HG02852 (cell line): ENCODE measurements around the gene NRG3.

Experiments
- ATAC-seq: cut with Tn5 transposase; IDR thresholded peaks from one replicate; pipeline ENCODE4 v1.9.1; 2021; ENCODE audit warnings: mild to moderate bottlenecking, moderate library complexity; ENCODE audit not compliant: unreplicated experiment

NRG3 gene

DNA sequence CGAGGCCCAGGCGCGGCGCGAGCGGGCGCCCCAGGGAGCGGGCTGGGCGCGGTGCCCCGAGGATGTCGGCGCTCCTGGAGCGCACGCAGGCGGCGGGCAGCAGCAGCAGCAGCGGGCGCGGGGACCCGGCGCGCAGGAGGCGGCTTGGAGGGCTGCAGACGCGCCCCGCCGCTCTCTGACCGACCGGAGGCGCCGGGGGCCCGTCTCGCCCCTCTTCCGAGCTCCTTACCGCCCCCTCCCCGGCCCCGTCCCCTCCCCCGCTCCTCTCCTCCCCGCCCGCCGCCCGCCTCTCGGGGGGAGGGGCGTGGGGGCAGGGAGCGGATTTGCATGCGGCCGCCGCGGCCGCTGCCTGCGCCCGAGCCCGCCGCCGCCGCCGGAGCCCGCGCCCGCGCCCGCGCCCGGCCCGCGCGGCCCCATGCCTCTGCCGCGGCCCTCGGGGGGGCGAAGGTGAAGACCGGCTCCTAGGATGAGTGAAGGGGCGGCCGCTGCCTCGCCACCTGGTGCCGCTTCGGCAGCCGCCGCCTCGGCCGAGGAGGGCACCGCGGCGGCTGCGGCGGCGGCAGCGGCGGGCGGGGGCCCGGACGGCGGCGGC lies at the start of gene NRG3:
TSS of gene NRG3 (plus strand) at position 320 of the 592 bp plus-strand sequence.
- no peak for ATAC-seq

DNA sequence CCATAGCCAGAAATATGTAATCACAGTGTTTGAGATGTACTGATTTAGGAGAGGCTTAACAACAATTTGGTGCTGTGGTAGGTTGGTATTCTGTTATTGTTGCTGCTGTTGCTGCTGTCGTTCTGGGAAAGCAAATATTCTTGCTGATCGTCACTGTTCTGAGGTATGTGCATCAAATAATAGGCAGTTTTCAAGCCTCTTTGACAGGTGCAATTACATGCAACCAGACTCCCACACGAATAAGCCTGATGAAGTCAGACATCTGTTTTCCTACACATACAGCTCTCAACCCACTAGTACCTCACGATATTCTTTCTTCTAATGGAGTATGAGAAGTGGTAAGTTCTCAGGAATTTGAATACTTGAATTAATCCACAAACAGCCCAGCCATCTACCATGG lies 46.7 kb upstream of the NRG3 start:
- no peak for ATAC-seq

DNA sequence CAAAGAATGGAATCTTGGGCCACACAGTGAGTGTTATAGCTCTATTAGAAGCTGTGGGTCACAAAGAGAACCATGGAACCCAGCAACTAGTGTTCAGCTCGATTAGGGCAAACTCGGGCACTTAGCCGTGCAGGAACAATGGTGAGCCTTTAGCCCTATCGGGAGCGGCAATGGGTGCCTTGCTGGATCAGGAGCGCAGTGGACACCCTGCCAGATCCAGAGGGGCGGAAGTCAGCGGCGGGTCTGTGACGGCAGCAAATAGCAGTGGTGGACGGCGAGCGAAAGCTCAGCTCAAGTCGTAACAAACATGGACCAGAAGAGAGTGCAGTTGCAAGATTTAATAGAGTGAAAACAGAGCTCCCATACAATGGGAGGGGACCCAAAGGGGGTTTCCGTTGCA lies 43.9 kb upstream of the NRG3 start:
- no peak for ATAC-seq

DNA sequence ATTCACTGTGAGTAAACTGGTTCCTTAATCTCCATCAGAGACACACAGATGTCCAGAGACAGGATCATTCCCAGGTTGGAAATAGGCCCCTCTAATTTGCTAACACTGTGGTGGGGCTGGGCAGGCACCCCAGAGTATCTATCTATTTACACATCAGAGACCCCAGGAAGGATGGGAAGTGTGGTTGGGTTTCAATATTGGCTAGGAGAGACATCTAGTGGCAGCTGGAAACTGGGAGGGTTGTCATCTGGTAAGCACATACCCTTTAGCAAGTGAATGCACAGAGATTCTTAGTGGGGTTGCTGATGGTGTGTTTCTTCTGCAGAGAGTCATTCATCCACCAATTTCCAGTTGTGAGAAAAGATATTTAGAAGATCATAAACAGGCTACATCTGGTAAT lies 36.0 kb upstream of the NRG3 start:
- ATAC-seq, result no peak

DNA sequence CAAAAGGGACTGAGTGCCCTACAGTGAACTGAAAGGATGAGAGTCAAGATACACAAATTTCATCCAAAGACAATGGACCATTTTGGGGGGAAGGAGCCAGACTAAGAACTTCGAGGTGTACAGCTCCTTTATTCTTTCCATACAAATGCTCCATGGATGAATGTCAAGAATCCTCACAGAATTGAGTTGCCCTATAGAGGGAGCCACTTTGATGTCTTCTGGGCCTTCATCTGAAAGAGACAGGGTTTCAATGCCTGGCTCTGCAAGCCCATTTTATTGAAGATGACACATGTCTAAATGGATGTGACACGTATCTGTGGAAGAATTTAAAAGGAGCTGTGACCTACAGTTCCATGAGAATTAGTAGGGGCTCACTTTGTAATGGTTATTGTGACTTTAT lies 32.0 kb upstream of the NRG3 start:
- ATAC-seq, result no peak

DNA sequence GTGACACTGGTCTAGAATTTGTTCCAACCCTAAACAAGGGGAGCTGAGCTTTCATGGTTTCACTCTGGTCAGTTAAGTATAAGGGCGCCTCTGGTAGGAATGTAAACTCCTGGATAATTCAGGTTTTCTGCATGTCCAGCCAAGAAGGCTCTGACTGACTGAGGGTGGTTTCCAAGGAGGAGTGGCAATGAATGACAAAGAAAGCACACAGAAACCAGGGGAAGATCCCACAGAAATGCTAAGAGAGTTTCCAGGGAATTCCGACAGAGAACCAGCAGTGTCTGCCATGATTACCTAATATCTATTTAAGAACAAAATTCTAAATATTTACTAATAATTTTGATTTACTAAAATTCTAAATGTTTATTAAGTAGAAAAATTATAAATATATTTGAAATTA lies 27.3 kb upstream of the NRG3 start:
- ATAC-seq, result no peak

DNA sequence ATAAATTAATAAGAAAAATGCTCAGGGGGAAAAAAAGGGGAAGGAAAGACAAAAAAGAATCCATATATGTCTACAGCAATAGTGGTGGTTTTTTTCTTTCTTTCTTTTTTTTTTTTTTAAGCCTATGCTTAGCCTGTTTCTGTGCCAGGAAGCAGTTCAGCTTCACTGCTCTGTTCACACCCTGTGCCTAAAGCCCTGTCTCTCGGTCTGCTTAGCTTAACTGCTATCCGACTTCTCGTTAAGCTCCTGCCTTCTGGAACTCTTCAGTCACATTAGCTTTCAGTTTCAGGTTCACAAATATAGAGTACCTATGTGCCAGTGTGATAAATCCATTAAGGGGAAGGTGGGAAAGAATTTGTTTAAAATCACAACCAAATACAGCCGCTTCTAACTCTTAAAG lies 26.5 kb upstream of the NRG3 start:
- no peak for ATAC-seq

DNA sequence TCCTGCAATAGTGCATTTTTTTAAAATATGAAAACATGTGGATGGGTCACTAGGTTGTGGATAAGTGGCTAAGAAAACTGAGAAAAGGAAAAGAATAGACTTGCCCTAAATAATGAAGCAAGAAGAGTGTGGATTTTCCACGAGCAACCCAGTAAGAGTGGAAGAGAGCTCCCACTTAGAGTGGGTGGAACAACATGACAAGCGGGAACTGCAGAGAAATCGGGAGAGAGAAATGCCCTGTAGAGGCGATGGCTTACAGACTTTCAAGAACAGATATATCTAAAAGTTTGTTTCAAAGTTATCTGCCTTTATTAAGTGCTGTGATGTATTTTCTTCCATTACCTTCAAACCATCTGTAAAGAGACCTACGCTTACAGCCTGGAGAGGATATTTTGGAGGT lies 26.1 kb upstream of the NRG3 start:
- no peak for ATAC-seq

DNA sequence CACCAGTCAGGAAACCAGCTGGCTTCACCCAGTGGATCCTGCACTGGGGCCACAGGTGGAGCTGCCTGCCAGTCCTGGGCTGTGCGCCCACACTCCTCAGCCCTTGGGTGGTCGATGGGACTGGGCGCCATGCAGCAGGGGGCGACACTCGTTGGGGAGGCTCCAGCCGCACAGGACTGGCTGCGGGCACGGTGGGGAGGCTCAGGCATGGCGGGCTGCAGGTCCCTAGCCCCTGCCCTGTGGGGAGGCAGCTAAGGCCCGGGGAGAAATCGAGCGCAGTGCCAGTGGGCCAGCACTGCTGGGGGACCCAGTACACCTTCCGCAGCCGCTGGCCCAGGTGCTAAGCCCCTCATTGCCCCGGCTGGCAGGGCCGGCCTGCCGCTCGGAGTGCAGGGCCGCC lies 12.4 kb upstream of the NRG3 start:
- no peak for ATAC-seq

DNA sequence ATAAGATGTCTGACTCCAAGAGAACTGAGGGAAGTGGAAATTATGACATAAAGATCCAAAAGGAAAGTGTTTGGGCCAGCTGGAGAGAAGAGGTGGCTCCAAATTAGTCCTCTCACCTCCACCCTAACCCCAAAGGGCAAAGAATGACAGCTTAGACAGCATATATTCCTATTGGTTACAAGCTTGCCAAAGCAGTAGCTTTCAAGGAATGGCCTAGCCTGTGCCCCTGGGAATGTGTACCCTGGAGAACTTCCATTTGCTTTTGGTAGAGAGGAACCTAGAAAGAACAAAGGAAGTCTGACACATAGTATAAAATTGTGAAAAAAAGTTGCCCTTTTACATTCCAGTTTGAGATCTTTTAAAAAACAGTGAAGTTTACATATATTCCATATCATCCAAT lies 11.2 kb upstream of the NRG3 start:
- no peak for ATAC-seq

DNA sequence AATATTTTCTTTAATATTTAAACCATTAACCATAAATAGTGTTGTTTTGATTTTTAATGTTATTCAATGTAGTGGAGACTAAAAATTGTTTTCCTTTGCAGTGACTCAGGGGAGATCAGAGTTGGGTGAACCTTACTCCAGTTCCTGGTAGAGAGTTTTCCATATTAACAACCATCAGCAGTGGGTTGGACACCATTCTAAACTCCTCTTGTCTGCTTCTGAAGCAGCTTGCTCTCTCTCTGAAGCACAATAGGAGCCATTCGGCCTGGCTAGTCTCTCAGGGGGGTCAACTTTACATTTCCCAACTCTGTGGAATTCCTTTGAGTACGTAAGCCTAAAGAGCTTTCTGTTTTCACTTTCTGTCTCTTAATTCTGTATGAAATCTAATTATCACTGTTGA lies 9.4 kb upstream of the NRG3 start:
- ATAC-seq, result no peak

DNA sequence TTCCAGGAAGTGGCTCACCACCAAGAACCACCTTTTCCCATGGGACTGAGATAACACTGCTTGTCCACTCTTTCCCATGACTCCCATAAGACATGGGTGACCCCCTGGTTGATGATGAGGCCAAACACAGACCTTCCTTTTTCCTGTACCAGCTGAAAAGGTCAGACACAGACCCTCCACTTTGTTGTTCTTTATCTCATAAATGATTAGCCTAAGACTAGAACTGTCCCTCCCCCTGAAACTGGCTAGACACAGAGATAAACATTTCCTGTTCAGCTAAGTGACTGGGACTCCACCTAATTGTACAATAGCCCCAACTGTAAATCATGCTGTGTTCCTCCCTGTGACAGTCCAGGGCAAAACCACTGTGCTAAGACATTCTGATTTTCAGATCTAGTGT lies 8.2 kb upstream of the NRG3 start:
- peak; percentile 75 for ATAC-seq

DNA sequence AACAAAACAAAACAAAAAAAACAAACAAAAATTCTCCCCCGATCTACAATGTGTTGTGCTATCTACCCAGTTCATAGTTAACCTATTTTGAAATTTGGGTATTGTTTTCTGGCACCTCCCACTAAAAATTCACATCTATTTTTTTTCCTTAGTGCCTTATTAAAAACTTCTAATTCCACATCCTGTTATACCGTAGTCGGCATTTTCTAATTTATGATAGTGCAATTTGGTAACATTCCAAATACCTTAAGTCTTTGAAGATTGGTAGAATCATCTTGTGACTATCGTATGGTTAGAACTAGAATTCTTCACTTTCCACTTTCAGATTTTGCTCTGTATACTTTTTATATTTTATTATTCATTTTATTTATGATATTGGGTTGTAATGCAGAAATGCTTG lies 4.5 kb upstream of the NRG3 start:
- ATAC-seq, result no peak

DNA sequence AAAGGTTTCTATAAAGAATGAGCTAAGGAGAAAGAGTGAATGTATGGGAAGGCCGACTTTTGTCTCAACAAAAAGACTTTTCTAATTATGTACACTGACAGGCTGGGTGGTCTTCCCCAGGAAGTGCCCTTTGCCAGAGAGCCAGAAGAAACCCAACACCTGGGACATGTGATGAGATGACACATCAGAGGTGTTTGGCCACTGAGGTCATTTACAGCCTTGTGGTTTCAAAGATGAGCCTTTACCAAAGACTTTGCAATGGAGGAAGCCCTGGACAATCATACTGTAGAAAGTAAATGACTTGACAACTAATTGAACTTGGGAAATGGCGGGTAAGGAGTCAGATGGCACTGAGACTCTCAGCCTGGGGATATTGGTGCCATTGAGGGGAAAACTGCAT lies 3.4 kb upstream of the NRG3 start:
- no peak for ATAC-seq

DNA sequence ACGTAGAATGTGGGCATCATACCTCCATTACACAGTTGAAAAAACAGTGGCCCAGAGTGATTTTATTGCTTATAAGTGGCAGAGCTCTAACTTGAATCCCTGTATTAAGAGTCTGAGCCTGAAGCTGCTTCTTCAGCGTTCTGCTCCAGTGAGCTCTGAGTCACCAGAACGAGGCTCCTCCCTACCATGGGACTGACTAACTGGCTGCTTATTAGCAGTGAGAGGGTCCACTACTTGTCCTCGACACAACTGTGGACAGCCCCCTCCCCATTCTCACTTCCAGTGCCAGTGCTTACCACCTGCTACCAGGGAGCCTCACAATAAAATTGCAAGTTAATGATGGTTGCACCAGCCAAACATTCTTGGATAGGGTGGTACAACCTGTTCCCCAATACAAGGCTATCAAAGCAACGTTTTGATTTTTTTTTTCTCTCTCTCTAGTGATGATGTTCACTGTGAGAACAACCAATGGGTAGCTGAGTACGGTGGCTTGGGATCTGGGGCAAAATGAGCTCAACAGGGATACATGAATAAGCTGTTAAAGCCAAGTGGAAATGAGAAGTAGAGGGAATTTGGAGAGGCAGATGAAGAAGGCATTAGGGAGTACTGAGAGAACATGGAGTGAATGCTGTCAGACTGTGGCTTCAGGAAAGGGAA lies 2.7 kb upstream of the NRG3 start:
- ATAC-seq, result no peak

DNA sequence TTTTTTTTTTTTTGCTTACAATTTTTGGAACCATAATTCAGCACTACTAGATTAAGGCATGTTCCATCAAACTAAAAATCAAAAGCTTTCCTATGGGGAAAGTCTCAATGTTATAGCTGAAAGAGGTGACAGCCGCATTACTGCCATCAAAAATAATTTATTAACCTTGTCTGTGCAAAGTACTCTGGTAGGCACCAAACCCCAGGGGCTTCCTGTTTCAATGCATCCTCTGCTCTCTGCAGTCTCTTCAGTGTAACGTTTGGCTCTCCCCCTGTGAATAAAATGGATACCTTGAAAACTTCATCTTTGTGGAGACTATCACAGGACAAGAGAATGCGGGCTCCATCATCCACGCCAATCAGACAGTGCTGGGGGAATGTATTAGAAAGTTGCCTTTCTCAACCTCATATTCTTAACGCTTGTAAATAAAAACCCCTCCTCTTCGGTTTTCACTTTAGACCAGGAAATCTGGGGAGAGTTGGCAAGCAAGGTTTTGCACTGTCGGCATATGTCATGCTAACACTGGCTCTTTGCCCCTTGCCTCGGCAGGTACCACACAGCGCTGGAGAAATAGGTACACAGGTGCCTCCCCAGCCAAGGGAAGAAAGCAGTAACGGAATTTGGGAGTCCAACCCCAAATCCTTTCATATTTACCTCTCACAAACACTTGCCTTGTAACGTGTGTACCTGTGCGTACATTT lies 1.6 kb upstream of the NRG3 start:
- no peak for ATAC-seq

DNA sequence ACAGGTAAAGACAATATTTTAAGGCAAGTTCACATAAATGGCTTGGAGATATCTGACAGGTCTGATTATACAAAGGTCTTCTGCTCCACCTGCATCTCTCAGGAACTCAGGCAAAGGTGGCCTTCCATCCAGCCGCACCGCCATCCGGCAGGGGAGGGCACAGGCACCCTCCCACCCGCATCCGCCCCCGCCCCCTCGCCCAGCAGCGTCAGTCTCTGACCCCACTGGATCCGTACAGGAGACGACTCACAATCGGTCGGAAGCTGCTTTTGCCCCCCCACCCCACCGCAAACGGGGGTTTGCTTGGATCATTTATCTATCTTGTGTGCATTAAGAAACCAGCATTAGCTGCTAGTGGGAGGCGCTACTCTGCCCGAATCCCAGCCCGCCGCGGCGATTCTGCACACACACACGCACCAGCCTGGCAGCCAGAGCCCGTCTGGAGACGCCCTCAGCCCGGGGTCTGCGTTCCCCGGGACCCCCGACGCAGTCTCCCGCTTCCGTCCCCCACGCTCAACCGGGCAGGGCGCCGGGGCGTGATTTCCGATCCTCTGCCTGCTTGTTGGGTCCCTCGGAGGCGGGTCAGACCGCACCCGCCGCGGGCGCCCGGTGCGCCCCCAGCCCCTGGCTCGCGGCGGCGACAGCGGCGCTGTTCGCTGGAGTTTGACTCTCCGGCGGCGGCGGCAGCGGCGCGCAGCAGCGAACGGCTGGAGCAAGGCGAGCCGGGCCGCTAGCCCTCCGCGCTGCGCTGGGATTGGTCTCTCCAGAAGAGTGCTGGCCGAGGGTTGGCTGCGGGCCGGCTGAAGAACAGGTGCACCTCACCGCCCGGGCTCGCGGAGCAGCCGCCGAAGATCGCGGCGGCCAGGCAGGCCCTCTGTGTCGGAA lies 820 bp upstream of the NRG3 start:
- ATAC-seq, result no peak

DNA sequence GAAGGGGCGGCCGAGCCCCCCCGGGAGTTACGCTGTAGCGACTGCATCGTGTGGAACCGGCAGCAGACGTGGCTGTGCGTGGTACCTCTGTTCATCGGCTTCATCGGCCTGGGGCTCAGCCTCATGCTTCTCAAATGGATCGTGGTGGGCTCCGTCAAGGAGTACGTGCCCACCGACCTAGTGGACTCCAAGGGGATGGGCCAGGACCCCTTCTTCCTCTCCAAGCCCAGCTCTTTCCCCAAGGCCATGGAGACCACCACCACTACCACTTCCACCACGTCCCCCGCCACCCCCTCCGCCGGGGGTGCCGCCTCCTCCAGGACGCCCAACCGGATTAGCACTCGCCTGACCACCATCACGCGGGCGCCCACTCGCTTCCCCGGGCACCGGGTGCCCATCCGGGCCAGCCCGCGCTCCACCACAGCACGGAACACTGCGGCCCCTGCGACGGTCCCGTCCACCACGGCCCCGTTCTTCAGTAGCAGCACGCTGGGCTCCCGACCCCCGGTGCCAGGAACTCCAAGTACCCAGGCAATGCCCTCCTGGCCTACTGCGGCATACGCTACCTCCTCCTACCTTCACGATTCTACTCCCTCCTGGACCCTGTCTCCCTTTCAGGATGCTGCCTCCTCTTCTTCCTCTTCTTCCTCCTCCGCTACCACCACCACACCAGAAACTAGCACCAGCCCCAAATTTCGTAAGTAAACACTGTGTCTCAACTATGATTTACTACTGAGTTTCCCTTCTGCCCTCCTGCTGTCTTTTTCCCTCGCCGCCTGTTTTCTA lies 666 bp downstream of the NRG3 start:
- ATAC-seq, result no peak

DNA sequence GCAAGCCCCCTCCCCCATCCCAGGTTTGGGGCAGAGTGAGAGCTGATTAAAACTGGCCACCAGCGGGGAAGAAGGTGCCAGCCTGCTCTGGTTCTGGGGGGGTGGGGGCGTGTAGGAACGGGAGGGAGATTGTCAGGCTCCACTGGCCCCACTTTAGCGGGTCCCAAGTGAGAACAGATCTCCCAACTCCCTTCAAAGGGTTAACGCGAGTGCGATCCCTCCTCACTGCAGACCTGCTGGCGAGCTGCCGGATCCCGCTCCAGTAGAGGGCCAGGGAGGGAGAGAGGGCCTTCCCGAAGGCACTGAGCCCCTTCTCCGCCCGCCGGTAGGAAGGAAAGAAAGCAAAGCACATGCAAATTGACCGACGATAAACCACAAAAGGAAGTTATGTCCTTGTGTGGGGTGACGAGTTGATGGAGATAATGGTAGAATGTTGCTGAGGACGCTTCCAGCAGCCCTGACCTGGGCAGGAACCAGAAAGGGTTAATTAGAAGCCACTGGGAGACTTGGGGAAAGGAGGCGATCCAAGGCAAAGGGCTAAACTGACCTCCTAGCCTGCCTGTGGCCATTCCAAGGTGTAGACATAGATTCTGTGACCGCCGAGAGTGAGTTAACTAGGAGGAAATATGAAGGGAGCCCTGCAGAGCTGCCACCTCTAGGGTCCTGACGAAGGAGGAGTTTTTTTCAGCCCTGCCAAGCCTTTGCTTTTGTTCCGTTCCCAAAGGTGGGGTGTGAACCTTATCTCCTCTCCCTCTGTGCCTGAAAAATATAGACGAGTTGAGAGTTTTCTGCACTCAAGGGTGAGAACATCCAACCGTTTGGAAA lies 1.5 kb downstream of the NRG3 start:
- no peak for ATAC-seq

DNA sequence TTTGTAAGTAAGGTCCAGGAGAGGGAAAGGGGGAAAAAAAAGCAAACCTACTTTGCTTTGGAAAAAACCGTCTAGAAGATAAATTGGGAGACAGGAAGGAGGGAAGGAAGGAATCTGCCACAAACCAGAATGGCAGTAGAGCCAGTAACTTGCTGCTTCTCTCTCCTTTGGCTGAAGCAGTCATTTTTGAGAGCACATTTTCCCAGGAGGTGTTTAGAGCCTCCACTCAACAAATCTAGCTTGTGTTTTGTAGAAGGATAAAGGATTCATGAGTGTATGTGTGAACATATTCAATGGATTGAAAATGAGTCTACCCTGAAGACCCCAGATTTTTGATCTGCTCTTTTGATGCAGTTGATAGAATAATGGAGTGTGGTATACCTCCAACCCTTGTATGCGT lies 2.6 kb downstream of the NRG3 start:
- no peak for ATAC-seq
